Measurements from ENCODE around the gene HSD11B2.

Gene HSD11B2

GRCh38 chr16:67438098-67438791 lies 7.3 kb downstream of the HSD11B2 start:
- ATAC-seq (ENCODE audit: low read depth): no peak
- no peak for TF ChIP-seq CTCF (IDR thresholded peaks at IDR 0.05; ENCODE audit: poor library complexity, severe bottlenecking)

DNA sequence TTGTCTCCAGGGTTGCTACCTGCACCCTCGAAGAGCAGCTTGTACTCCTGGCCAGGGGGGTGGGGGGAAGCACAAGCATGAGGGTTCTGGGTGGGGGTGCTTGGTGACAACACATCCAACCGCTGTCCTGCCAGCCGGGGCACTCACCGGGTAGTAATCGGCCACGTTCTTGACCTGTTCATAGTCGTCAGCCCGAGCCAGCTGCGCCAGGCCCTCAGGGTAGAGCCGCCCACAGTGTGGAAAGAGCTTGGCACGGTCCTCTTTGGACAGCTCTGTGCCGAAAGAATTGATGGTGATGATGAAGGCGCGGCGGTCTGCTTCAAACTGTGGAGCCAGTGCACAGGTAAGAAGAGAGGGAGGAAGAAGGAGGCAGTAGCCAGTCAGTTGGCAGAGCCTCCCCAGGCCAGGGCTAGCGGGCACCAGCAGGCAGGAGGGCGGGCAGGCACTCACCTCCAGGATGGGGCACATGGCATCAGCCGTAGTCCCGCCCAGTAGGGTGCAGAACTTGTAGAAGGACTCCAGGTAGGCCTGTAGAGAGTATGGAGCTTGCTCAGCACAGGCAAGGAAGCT lies 8.0 kb downstream of the HSD11B2 start:
- Histone ChIP-seq H3K9me3 (ENCODE audit: severe bottlenecking) (no peaks in the 10 kb centered on the region), H3K4me1 (ENCODE audit: insufficient read depth, poor library complexity, severe bottlenecking) (no peaks in the 10 kb centered on the region), H3K27me3 (ENCODE audit: insufficient read depth, poor library complexity, severe bottlenecking) (no peaks in the 10 kb centered on the region), H3K4me3 (ENCODE audit: severe bottlenecking) (no peak overlapping the region), H3K36me3 (ENCODE audit: low read depth) (peaks cover 17% of the 10 kb centered on the region), H3K27ac (ENCODE audit: poor library complexity, severe bottlenecking) (no peak overlapping the region)
- no peak for TF ChIP-seq CTCF (IDR thresholded peaks at IDR 0.05; ENCODE audit: poor library complexity, severe bottlenecking)
- DNase-seq (ENCODE audit: low spot score): no peak
- peak; percentile 20; the same call in 1 of the 3 replicates for ATAC-seq (ENCODE audit: low read depth)

More at GRCh38 chr16:67438098-67438791, 7.3 kb downstream of the HSD11B2 start:
- Histone ChIP-seq H3K4me1 (ENCODE audit: insufficient read depth, poor library complexity, severe bottlenecking) (no peaks in the 10 kb centered on the region), H3K9me3 (ENCODE audit: severe bottlenecking) (no peaks in the 10 kb centered on the region), H3K4me3 (ENCODE audit: severe bottlenecking) (no peak overlapping the region), H3K27me3 (ENCODE audit: insufficient read depth, poor library complexity, severe bottlenecking) (no peaks in the 10 kb centered on the region), H3K27ac (ENCODE audit: poor library complexity, severe bottlenecking) (no peak overlapping the region), H3K36me3 (ENCODE audit: low read depth) (peaks cover 17% of the 10 kb centered on the region)
- no peak for DNase-seq (ENCODE audit: low spot score)

- no peak for TF ChIP-seq CTCF (IDR thresholded peaks at IDR 0.05; ENCODE audit: poor library complexity, severe bottlenecking)
- peaks cover 17% of the 10 kb centered on the region for H3K36me3 ChIP-seq (ENCODE audit: low read depth)
- ATAC-seq (ENCODE audit: low read depth) (no peak), DNase-seq (ENCODE audit: low spot score) (no peak)
- H3K4me1 ChIP-seq (ENCODE audit: insufficient read depth, poor library complexity, severe bottlenecking): no peaks in the 10 kb centered on the region
- no peaks in the 10 kb centered on the region for H3K9me3 ChIP-seq (ENCODE audit: severe bottlenecking)
- H3K27ac ChIP-seq (ENCODE audit: poor library complexity, severe bottlenecking): no peak overlapping the region
- H3K27me3 ChIP-seq (ENCODE audit: insufficient read depth, poor library complexity, severe bottlenecking): no peaks in the 10 kb centered on the region
- H3K4me3 ChIP-seq (ENCODE audit: severe bottlenecking): no peak overlapping the region
Measured at GRCh38 chr16:67441271-67441753, 10.4 kb downstream of the HSD11B2 start.

GRCh38 chr16:67441907-67442306 lies 11.0 kb downstream of the HSD11B2 start:
- Histone ChIP-seq H3K27ac (ENCODE audit: poor library complexity, severe bottlenecking) (no peak overlapping the region), H3K9me3 (ENCODE audit: severe bottlenecking) (no peaks in the 10 kb centered on the region), H3K4me3 (ENCODE audit: severe bottlenecking) (no peak overlapping the region), H3K4me1 (ENCODE audit: insufficient read depth, poor library complexity, severe bottlenecking) (no peaks in the 10 kb centered on the region), H3K27me3 (ENCODE audit: insufficient read depth, poor library complexity, severe bottlenecking) (no peaks in the 10 kb centered on the region), H3K36me3 (ENCODE audit: low read depth) (peaks cover 17% of the 10 kb centered on the region)
- ATAC-seq (ENCODE audit: low read depth): no peak
- DNase-seq (ENCODE audit: low spot score): no peak
- no peak for TF ChIP-seq CTCF (IDR thresholded peaks at IDR 0.05; ENCODE audit: poor library complexity, severe bottlenecking)

Measured in RWPE2 (cell line).